HCT116 (cell line): ENCODE measurements around the gene C14orf180. TPM values are rescaled to one million over a fixed set of nuclear protein-coding genes. Genes with fewer than 3 reads are reported as not detected.

Experiments used
- ATAC-seq: fragments of 200-7000 bp; cut with Tn5 transposase; 2 replicates; pipeline ENCODE4 v1.9.1; 2020; ENCODE audit warnings: mild to moderate bottlenecking, moderate library complexity
- BruUV-seq: library from RNA; stranded (reverse); fragments of 400-500 nt; replicated peaks from 2 replicates; lab custom pipeline; 2021; lab: Mats Ljungman, UMichigan
- CTCF ChIA-PET: fragments of 300-600 bp; sonication (Branson Sonifier 250); formaldehyde crosslinking; loops from one replicate; lab custom pipeline; 2021; ENCODE audit warnings: antibody characterized with exemption; lab: Charles Lee
- POLR2A ChIA-PET: fragments of 300-600, 350-600 bp; sonication (Branson Sonifier 250); formaldehyde crosslinking; loops from one replicate; lab custom pipeline; 2021; ENCODE audit warnings: antibody characterized with exemption; lab: Charles Lee
- RAD21 ChIA-PET, 2 experiments: fragments of 300-600 bp; sonication (Branson Sonifier 250); formaldehyde crosslinking; loops; one replicate each; lab custom pipeline; 2023; ENCODE audit warnings: low total read pairs in 2 of 2; ENCODE audit not compliant: uncharacterized antibody in 2 of 2, unreplicated experiment in 2 of 2, low non-redundant PET in 1 of 2; lab: Charles Lee
- DNase-seq: peaks from one replicate; pipeline ENCODE4 v3.0.0-alpha.2; 2010; ENCODE audit warnings: low read depth, low spot score
- H2AFZ ChIP-seq: fragments of 200-600 bp; shearing (Covaris generic), sonication (generic); 2 replicates; pipeline ENCODE4 v1.6.1; 2017; ENCODE audit warnings: low read depth, mixed run types, mixed read lengths, antibody characterized with exemption, low read length; ENCODE audit not compliant: poor library complexity, severe bottlenecking
- H3K27ac ChIP-seq: 2 replicates; pipeline ENCODE4 v1.5.1; 2012; ENCODE audit warnings: low read depth, low read length
- H3K27me3 ChIP-seq: fragments of 200-600 bp; sonication (generic); 2 replicates; pipeline ENCODE4 v1.6.1; 2016; ENCODE audit warnings: mixed run types, low read length, mixed read lengths; ENCODE audit not compliant: insufficient read depth
- H3K36me3 ChIP-seq, 2 experiments: fragments of 200-500 bp in 1 of 2; fragments of 200-600 bp in 1 of 2; sonication (Bioruptor generic) in 1 of 2; sonication (generic) in 1 of 2; 2 replicates each; pipeline versions ENCODE4 v1.5.1 to v1.6.1; 2014 to 2016; ENCODE audit warnings: low read length in 2 of 2, inconsistent platforms in 1 of 2, mixed read lengths in 1 of 2, mixed run types in 1 of 2; ENCODE audit not compliant: insufficient read depth in 2 of 2, control insufficient read depth in 1 of 2
- H3K4me1 ChIP-seq, 2 experiments: fragments of 200-600 bp in 1 of 2; sonication (generic) in 1 of 2; 2 replicates each; pipeline versions ENCODE4 v1.5.1 to v1.6.1; 2012 to 2017; ENCODE audit warnings: low read length in 2 of 2, inconsistent platforms in 1 of 2, mild to moderate bottlenecking in 1 of 2, mixed read lengths in 1 of 2, mixed run types in 1 of 2, moderate library complexity in 1 of 2; ENCODE audit not compliant: insufficient read depth in 2 of 2, control insufficient read depth in 1 of 2
- H3K4me2 ChIP-seq: fragments of 200-600 bp; sonication (generic); 2 replicates; pipeline ENCODE4 v1.6.1; 2017; ENCODE audit warnings: mixed run types, low read length, mixed read lengths
- H3K4me3 ChIP-seq, 2 experiments: fragments of 200-600 bp in 1 of 2; sonication (generic) in 1 of 2; replicated peaks in 1 of 2; 2 replicates each; pipeline ENCODE4 v1.5.1; 2011 to 2016; ENCODE audit warnings: low read length in 2 of 2, control low read depth in 1 of 2, low read depth in 1 of 2, mild to moderate bottlenecking in 1 of 2, mixed read lengths in 1 of 2, mixed run types in 1 of 2
- H3K79me2 ChIP-seq: fragments of 200-600 bp; sonication (generic); 2 replicates; pipeline ENCODE4 v1.6.1; 2017; ENCODE audit warnings: mild to moderate bottlenecking, mixed run types, low read length, moderate library complexity, mixed read lengths; ENCODE audit not compliant: insufficient read depth
- H3K9ac ChIP-seq: fragments of 200-600 bp; sonication (generic); 2 replicates; pipeline ENCODE4 v1.6.1; 2016; ENCODE audit warnings: low read length, mixed read lengths
- H3K9me2 ChIP-seq: fragments of 200-600 bp; sonication (generic), shearing (Covaris generic); 2 replicates; pipeline ENCODE4 v1.6.1; 2017; ENCODE audit warnings: mixed run types, mild to moderate bottlenecking, moderate library complexity; ENCODE audit not compliant: insufficient read depth
- H3K9me3 ChIP-seq, 2 experiments: fragments of 200-500 bp in 1 of 2; fragments of 200-600 bp in 1 of 2; sonication (Bioruptor generic) in 1 of 2; sonication (generic) in 1 of 2; 2 replicates each; pipeline ENCODE4 v1.6.1; 2014 to 2017; ENCODE audit warnings: low read length in 2 of 2, mixed read lengths in 2 of 2, inconsistent platforms in 1 of 2, low read depth in 1 of 2, mild to moderate bottlenecking in 1 of 2, mixed run types in 1 of 2, moderate library complexity in 1 of 2; ENCODE audit not compliant: control insufficient read depth in 1 of 2, insufficient read depth in 1 of 2
- H4K20me1 ChIP-seq: fragments of 200-600 bp; sonication (generic), shearing (Covaris generic); 2 replicates; pipeline ENCODE4 v1.6.1; 2017; ENCODE audit warnings: mixed run types, mild to moderate bottlenecking, moderate library complexity; ENCODE audit not compliant: insufficient read depth
- ATF3 ChIP-seq: IDR thresholded peaks from 2 replicates; pipeline ENCODE4 v1.6.1; 2012
- EZH2 ChIP-seq: fragments of 200-600 bp; sonication (generic); IDR thresholded peaks from 2 replicates; pipeline ENCODE4 v1.6.1; 2017; ENCODE audit warnings: antibody characterized with exemption, mixed run types
- EZH2phosphoT487 ChIP-seq: fragments of 200-600 bp; IDR thresholded peaks from 2 replicates; pipeline ENCODE4 v1.6.1; 2018; ENCODE audit warnings: antibody characterized with exemption, borderline replicate concordance
- FOSL1 ChIP-seq: IDR thresholded peaks from 2 replicates; pipeline ENCODE4 v1.6.1; 2012; ENCODE audit warnings: low read depth
- JUND ChIP-seq: IDR thresholded peaks from 2 replicates; pipeline ENCODE4 v1.6.1; 2012
- POLR2A ChIP-seq: IDR thresholded peaks from 2 replicates; pipeline ENCODE4 v1.7.0; 2011; ENCODE audit warnings: borderline replicate concordance; ENCODE audit not compliant: insufficient read depth, insufficient read length; ENCODE audit errors: extremely low read depth
- POLR2AphosphoS5 ChIP-seq: IDR thresholded peaks from 2 replicates; pipeline ENCODE4 v1.6.1; 2011; ENCODE audit warnings: mild to moderate bottlenecking, low read depth, low read length, moderate library complexity
- REST ChIP-seq: IDR thresholded peaks from 2 replicates; pipeline ENCODE4 v1.6.1; 2012; ENCODE audit warnings: low read depth
- SRF ChIP-seq: IDR thresholded peaks from 2 replicates; pipeline ENCODE4 v1.6.1; 2012; ENCODE audit warnings: low read depth
- TCF7L2 ChIP-seq: IDR thresholded peaks from 2 replicates; pipeline ENCODE4 v1.7.0; 2011; ENCODE audit warnings: borderline replicate concordance, inconsistent platforms; ENCODE audit not compliant: insufficient read depth, insufficient read length; ENCODE audit errors: extremely low read depth
- intact Hi-C: fragments of 100-400 bp; cut with micrococcal nuclease; formaldehyde crosslinking; loops from 2 replicates; pipeline ENCODE4 v1.10.0; 2022
- total RNA-seq: library from RNA; stranded (reverse); gene quantifications from one replicate; pipeline ENCODE4 v1.2.1, GENCODE V29; 2021; ENCODE audit not compliant: unreplicated experiment
- TF ChIP-seq, protein P1 (sequence below): IDR thresholded peaks from 2 replicates; pipeline ENCODE4 v1.6.1; 2012

Gene C14orf180
- total RNA-seq, 1 experiment from 2014 or later = not detected

DNA sequence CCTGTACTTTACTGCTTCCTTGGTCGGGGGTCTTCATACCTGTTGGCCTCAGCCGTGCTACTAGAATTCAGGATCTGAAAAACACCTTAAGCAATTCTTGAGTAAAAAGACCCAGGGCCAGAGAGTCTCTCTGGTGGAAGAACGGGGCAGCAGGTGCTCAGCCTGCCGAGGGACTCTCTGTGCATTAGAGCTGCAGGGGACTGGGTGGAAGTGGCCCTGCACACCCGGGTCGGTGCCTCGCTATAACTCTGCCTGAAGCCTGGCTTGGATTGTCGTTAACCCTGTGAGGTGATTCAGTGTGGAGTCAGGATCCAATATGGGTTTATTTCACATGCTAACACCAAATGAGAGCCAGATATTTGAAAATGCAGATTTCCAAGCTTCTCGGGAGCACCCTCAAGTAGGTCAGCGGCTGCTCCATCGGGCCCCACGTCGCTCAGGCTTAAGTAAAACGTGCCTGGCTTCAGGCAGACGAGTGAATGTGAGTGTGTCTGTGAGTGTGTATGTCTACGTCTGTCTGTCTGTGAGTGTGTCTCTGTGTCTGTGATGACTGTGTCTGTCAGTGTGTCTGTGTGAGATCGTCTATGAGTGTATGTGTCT lies 35.1 kb upstream of the C14orf180 start:
- no peak overlapping the region for H3K4me3 ChIP-seq
- TF ChIP-seq REST = no peak
- TF ChIP-seq, all 23 proteins: peak for 0
- peaks cover 40% of the 10 kb centered on the region for H3K27me3 ChIP-seq
- H3K36me3 ChIP-seq = no peaks in the 10 kb centered on the region
- BruUV-seq = no TSS peak
- no peaks in the 10 kb centered on the region for H3K79me2 ChIP-seq
- no peak overlapping the region for H3K9ac ChIP-seq
- DNase-seq (no peak), ATAC-seq (no peak)
- no peaks in the 10 kb centered on the region for H3K4me1 ChIP-seq
- ChIA-PET POLR2A (no interaction called here), CTCF (no interaction called here), RAD21 (no interaction called here)
- no peaks in the 10 kb centered on the region for H4K20me1 ChIP-seq
- H3K4me2 ChIP-seq = no peak overlapping the region
- intact Hi-C loops = no loop called here
- H3K9me3 ChIP-seq = no peaks in the 10 kb centered on the region
- no peaks in the 10 kb centered on the region for H3K9me2 ChIP-seq
- H3K27ac ChIP-seq = no peak overlapping the region
- H2AFZ ChIP-seq = no peak overlapping the region

GRCh38 chr14:104545151-104545941 lies 34.2 kb upstream of the C14orf180 start:
- H3K27me3 ChIP-seq = peaks cover 47% of the 10 kb centered on the region
- no peak for ATAC-seq
- no peak for TF ChIP-seq EZH2phosphoT487
- no peak for TF ChIP-seq REST
- TF ChIP-seq EZH2 = no peak
- TF ChIP-seq, protein P1, sequence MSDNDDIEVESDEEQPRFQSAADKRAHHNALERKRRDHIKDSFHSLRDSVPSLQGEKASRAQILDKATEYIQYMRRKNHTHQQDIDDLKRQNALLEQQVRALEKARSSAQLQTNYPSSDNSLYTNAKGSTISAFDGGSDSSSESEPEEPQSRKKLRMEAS = no peak
- no peak for TF ChIP-seq JUND
- TF ChIP-seq FOSL1 = no peak
- no peak for TF ChIP-seq POLR2AphosphoS5
- TF ChIP-seq SRF = no peak
- no peak for TF ChIP-seq POLR2A
- no peak for TF ChIP-seq TCF7L2
- no peak for TF ChIP-seq ATF3

More at GRCh38 chr14:104545151-104545941, 34.2 kb upstream of the C14orf180 start:
- no peaks in the 10 kb centered on the region for H3K9me2 ChIP-seq
- H3K36me3 ChIP-seq = no peaks in the 10 kb centered on the region
- no peaks in the 10 kb centered on the region for H4K20me1 ChIP-seq
- RAD21 ChIA-PET = no interaction called here
- H2AFZ ChIP-seq = no peak overlapping the region
- H3K4me1 ChIP-seq = no peaks in the 10 kb centered on the region
- H3K9ac ChIP-seq = no peak overlapping the region
- no peaks in the 10 kb centered on the region for H3K79me2 ChIP-seq
- no peak overlapping the region for H3K4me3 ChIP-seq
- H3K9me3 ChIP-seq = no peaks in the 10 kb centered on the region
- POLR2A ChIA-PET = no interaction called here
- CTCF ChIA-PET = no interaction called here
- no peak overlapping the region for H3K27ac ChIP-seq
- intact Hi-C loops = no loop called here
- no peak overlapping the region for H3K4me2 ChIP-seq
- DNase-seq = no peak
- no TSS peak for BruUV-seq
